GM21576 (cell line): ENCODE data around the gene LYSMD4.

Experiments used
- ATAC-seq: cut with Tn5 transposase; IDR thresholded peaks from one replicate; pipeline ENCODE4 v1.9.1; 2021; ENCODE audit warnings: mild to moderate bottlenecking, moderate library complexity; ENCODE audit not compliant: unreplicated experiment

The LYSMD4 gene

DNA sequence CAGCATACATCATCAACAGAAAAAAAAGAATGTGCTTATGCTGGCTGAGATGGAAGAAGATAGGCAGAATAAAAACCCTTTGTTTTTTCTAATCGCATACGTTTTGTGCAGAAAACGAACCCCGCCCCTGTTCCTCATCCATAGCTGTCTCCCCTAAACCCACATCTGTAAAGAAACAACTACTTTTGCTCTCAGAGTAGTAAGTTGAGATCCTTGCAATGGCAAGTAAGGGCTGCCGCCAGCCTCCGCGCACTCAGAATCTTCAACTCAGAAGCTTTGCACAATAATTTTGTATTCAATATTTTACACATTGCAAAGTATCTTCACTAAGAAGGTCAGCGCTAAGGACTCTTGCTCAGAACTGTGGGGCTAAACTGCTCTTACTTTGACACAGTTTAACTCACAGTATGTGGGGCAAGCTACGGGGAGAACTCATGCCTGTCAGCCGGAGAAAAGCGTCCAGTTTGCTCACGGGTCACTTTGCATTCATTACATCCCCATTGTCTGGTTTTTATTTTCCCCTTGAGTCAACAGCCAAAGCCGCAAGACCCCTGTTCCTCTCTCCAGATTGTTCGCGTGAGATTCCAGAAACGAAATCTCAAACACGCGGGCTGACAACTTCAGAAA lies 1.0 kb downstream of the LYSMD4 start:
- ATAC-seq: no peak

DNA sequence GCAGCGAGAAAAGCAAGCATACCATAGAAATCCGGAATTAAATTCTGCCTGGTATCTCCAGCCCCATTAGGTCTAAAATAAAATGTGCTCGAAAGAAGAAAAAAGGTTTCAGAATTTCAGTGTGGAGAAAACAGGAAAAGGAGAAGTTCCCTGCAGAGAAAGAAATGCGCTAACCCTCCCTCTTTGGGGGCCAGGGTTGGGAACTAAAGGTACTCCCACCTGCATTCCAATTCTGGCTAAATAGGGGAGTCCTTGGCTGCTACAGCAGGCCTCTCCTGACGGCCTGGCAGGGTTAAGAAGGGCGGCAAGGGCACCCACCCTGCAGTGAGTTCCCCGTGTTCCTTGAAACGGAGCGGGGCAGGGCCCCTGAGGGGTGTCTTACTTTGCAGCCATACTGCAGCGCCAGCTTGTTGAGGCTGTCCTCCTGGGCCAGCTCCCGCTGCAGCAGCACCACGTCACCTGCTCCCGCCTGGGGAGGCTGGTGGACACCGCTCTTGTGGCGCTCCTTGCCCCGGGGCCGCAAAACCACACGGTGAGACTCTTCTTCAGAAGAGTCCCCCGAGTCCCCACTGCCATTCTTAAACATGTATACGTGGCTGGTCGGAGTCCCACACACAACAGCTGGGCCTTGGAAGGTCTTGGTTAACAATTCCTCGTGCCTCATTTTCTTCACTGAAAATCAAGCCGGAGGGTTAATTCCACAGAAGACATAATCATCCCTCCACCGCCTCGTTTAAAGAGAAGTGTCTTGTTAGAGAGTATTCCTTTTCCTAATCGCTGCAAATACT lies 1.7 kb downstream of the LYSMD4 start:
- no peak for ATAC-seq

- ATAC-seq: no peak
Measured at GRCh38 chr15:99729920-99730319, 3.3 kb downstream of the LYSMD4 start.

DNA sequence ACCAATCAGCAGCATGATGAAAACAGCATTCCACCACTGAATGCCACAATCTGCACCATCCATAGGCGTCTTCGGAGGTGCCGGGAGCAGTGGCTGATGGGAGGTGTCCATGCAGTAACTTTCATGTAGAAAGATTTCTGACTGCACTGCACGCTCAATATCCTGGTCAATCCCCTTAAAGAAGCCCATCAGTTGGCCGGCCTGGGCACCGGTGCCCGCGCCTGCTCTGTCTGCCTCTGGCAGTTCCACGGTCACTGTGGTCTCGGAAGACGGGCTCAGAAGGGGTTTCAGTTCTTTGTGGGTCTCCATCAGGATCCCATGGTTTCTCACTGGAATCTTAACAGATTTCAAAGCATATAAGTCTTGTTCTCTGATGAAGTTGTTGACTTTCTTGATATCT lies 3.9 kb downstream of the LYSMD4 start:
- ATAC-seq: no peak

- no peak for ATAC-seq
Measured at GRCh38 chr15:99728916-99729315, 4.3 kb downstream of the LYSMD4 start.

DNA sequence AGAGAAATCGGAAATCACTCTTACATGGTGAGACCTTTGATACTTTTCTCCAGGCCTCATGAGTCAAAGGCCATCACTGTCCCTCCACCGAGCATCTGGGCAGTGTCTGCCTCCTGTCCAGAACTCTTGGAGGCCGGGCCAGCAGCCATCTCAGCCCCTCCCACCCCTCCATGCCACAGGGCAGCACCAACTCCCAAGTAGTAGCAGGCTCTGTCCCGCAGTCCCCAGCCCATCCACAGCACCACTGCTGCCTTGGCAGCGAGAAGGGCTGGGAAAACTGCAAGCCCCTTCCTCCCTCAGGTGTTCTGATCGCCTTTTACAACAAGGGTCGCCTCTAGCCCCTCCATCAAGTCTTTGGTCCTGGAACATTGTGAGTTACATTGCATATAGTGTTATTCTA lies 5.5 kb downstream of the LYSMD4 start:
- no peak for ATAC-seq

- ATAC-seq: no peak
Measured at GRCh38 chr15:99727330-99727729, 5.9 kb downstream of the LYSMD4 start.

DNA sequence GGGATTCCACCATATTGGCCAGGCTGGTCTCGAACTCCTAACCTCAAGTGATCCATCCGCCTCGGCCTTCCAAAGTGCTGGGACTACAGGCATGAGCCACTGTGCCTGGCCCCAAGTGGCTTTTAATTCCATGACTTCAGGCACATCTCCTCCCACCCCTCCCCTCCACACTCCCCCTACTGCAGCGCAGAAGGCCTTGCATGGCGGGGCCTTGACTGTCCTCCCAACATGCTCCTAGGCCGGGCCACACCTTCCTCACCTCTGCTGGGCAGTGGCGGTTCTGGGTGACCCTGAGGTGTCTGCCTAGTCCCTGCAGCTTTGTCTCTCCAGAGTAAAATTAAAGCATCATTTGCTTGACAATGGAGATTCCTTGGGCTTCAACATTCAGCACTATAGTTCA lies 6.9 kb downstream of the LYSMD4 start:
- no peak for ATAC-seq

DNA sequence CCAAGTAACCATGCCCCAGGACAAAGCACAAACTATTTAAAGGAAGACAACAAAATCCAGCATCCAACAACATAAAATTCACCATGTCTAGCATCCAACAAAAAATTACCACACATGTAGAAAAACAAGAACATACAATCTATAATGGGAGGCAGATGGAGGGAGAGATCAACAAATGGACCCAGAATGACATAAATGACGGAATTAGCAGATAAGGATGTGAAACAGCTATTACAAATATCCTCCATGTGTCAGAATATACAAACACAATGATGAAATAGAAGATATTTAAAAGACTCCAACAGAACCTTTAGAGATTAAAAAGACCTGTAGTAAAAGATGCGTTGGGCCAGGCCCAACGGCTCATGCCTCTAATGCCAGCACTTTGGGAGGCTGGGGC lies 10.8 kb downstream of the LYSMD4 start:
- no peak for ATAC-seq

- ATAC-seq: no peak
Measured at GRCh38 chr15:99721896-99722295, 11.3 kb downstream of the LYSMD4 start.

DNA sequence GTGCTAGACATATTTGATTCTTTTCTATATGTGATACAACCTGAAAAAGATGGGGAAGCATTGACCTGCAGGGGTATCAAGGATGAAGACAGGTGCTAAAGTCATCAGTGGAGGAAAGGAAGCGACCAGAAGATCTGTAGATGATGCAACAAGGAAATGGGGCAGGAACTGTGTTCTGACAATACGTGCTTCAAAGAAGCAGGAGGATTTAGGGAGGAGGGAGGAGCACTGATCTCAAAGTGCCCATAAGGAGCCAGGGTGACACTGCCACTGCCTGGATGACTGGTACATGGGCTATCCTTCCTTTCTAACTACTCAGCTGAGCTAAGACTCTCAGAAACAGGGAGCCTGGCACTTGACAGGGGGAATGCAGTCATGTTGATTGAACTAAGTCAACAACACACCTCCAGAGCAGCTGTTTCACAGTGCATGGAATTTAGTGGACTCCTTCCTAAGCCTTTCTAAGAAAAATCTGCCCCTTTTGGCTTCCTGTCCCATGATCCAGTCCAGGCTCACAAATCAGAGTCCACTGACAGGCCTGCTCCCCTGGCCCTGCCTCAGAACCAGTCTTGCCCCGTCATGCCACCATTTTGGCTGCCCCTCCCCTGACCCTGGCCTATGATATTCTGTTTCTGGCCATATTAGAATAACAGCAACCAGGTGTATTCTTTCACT lies 12.0 kb downstream of the LYSMD4 start:
- no peak for ATAC-seq

DNA sequence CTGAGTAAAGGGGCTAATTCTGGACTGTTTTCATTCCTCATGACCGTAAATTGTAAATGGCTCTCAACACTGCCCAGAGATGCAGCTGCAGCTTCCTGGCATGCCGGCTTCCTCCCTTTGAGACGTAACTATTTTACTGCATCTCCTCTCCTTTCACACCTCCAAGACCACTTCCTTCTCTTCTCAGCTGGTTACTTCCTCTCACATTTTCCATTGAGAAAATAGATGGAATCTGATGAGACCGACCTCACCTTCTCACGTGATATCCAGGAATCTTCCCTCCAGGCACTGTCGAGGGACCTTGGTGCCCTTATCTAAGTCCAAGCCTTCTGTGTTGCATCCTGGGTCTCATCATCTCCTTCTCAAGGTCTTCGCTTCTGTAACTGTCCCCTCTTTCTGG lies 12.7 kb downstream of the LYSMD4 start:
- ATAC-seq: no peak

DNA sequence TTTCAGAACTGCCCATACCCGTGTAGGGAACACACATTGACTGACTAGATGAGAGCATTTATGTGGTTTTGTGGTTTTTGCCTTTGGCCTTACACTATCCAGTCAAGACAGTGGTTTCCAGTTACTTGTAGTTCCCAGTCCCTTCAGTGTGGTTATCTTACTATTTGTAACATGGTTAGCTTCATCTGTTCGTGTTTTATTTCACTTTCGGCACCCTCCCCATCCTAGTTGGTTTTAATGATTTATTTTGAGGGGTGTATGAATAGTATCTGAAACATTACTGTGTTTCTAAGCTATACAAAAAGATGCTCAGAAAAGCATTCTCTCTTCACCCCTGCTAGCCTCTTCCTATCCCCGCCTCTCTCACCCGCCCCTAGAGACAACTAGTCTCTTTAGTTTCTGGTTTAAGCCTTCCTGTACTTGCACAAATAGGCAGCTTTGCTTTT lies 14.1 kb downstream of the LYSMD4 start:
- peak; percentile 72 for ATAC-seq

DNA sequence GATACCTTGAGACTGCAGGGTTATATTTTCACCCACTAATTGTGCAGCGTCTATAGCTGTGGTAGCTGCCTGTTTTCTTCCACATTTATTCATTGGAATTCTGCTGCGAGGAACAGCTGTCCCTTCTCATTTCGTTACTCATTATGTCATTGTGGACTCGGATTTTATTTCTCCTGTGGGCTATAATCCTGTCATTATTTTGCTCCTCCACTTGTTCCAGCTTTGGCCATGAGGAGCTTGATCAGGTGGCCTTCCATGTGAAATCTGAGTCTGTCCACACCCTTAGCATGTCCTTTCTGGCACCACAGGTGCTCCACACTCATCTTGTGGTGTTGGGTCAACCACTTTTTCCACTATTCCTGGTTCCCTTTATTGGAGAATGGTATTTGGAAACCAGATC lies 14.8 kb downstream of the LYSMD4 start:
- no peak for ATAC-seq

DNA sequence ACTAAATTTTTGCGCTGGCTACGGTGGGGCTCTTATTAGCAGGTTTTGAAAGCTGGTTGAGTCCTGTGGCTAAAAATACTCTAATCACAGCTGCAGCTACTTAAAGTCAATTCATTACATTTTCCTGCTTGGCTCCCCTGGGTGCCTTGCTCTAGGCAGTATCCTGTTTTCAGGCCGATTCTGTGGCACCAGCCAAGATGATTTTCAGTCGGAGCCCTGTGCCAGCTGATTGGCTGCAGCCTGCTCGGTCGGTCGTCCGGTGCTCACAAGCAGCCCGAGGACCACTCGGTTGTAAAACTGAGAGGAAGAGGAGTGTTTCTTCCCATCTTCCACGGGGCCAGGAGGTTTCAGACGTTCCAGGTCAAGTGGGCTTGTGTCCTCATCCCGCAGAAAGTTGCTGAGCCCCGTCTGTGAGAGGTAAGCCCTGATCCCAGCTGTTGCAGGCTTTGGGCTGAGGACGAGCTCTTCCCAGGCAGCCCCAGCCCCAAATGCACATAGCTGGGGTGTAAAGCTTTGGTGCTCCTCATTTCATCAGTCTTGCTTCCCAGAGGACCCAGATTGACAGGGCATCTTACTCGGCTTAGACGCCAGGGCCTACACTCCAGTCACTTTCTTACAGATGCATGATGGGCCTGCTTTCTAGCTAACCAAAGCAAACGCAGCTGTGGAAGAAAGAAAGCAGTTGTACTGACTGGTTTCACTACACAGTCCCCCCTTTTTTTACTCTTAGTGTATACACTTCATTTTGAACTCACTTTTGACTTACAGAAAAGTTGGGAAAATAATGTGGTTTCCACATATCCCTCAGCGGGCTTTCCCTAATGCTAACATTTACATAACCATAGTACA lies 15.9 kb downstream of the LYSMD4 start:
- ATAC-seq: peak; percentile 34

GRCh38 chr15:99716540-99717095 lies 16.6 kb downstream of the LYSMD4 start:
- ATAC-seq: no peak

- ATAC-seq: no peak
Measured at GRCh38 chr15:99712415-99712814, 20.8 kb downstream of the LYSMD4 start.

DNA sequence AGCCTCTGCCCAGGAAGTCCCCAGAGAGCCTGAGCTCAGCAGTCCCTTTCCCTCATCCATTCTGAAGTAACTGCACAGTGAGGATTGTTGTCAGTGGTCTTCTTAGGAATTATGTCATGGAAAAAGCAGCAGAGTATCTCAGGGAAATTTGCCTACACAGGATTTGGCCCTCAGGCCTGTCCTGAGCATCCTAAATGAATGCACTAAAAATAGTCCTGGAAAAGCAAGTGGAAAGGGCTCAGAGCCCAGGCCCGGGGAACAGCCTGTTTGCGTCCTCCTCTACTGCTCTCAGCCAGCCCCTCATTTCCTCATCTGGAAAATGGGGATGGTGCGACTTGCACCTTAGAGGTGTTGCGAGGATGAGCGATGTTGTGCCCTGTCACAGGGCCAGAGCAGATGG lies 21.6 kb downstream of the LYSMD4 start:
- ATAC-seq: no peak

GRCh38 chr15:99709243-99709986 lies 23.8 kb downstream of the LYSMD4 start:
- ATAC-seq: no peak

DNA sequence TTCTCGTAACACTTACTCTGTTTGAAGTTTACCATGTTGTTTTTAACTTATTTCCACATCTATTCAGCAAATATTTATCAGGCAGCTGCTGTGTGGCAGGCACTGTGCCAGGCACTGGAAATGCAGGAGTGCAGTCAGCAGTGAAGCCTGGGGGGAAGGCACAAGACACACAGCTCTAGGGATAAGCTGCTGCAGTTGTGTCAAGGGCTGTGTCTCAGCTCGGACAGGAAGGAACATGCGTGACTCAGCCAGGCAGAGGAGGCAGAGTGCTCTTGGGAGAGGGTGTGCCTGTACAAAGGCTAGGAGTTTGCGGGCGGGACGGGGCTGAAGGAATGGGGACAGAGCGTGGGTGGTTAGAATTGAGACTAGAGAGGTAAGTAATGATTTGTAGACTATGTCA lies 24.7 kb downstream of the LYSMD4 start:
- ATAC-seq: no peak
